PC-9 (cell line): ENCODE results near the gene HS3ST3A1. TPM values are rescaled to one million over a fixed set of nuclear protein-coding genes. Genes with fewer than 3 reads are reported as not detected.

Experiments
- BruUV-seq: library from RNA; stranded (reverse); fragments of 400-500 nt; replicated peaks from 2 replicates; lab custom pipeline; 2021; lab: Mats Ljungman, UMichigan
- CTCF ChIA-PET: fragments of 300-600 bp; sonication (Branson Sonifier 250); formaldehyde crosslinking; loops from one replicate; lab custom pipeline; 2022; ENCODE audit warnings: antibody characterized with exemption; lab: Charles Lee
- POLR2A ChIA-PET: fragments of 300-600 bp; sonication (Branson Sonifier 250); formaldehyde crosslinking; loops from one replicate; lab custom pipeline; 2022; ENCODE audit warnings: antibody characterized with exemption; ENCODE audit not compliant: unreplicated experiment; lab: Charles Lee
- DNase-seq, 2 experiments: peaks; one replicate each; pipeline versions ENCODE4 v3.0.0 to v3.0.0-alpha.2; 2015 to 2022; ENCODE audit warnings: mixed read lengths in 1 of 2
- H2AFZ ChIP-seq: fragments of 200-600 bp; sonication (generic); 2 replicates; pipeline ENCODE4 v1.8.1; 2017; ENCODE audit warnings: antibody characterized with exemption
- H3F3A ChIP-seq: fragments of 200-600 bp; sonication (generic); 2 replicates; pipeline ENCODE4 v1.8.1; 2017; ENCODE audit warnings: antibody characterized with exemption, mild to moderate bottlenecking, low read depth; ENCODE audit not compliant: insufficient read depth
- H3K27ac ChIP-seq: fragments of 200-600 bp; sonication (generic); 2 replicates; pipeline ENCODE4 v1.6.1; 2016; ENCODE audit warnings: mixed run types
- H3K27me3 ChIP-seq: fragments of 200-600 bp; sonication (generic); 2 replicates; pipeline ENCODE4 v1.6.1; 2016; ENCODE audit warnings: low read depth, mixed run types; ENCODE audit not compliant: insufficient read depth
- H3K36me3 ChIP-seq: fragments of 200-600 bp; sonication (generic); 2 replicates; pipeline ENCODE4 v1.6.1; 2016; ENCODE audit warnings: low read depth, mixed run types
- H3K4me1 ChIP-seq: fragments of 200-600 bp; sonication (generic); replicated peaks from 2 replicates; pipeline ENCODE4 v1.6.1; 2016; ENCODE audit warnings: mixed run types; ENCODE audit not compliant: insufficient read depth
- H3K4me2 ChIP-seq: fragments of 200-600 bp; sonication (generic); 2 replicates; pipeline ENCODE4 v1.6.1; 2017; ENCODE audit warnings: mixed run types
- H3K4me3 ChIP-seq: fragments of 200-600 bp; sonication (generic); 2 replicates; pipeline ENCODE4 v1.6.1; 2016; ENCODE audit warnings: mixed run types
- H3K79me2 ChIP-seq: fragments of 200-600 bp; sonication (generic); 2 replicates; pipeline ENCODE4 v1.6.1; 2017; ENCODE audit warnings: low read depth, mixed run types
- H3K9me2 ChIP-seq: fragments of 200-600 bp; sonication (generic); 2 replicates; pipeline ENCODE4 v1.8.1; 2017; ENCODE audit warnings: mild to moderate bottlenecking; ENCODE audit not compliant: insufficient read depth
- H3K9me3 ChIP-seq: fragments of 200-600 bp; sonication (generic); 2 replicates; pipeline ENCODE4 v1.8.1; 2016; ENCODE audit warnings: low read depth; ENCODE audit not compliant: insufficient read depth
- H4K20me1 ChIP-seq: fragments of 200-600 bp; sonication (generic); 2 replicates; pipeline ENCODE4 v1.8.1; 2017; ENCODE audit not compliant: insufficient read depth
- EZH2 ChIP-seq: fragments of 200-600 bp; sonication (generic); IDR thresholded peaks from 2 replicates; pipeline ENCODE4 v1.8.0; 2017; ENCODE audit warnings: antibody characterized with exemption, low read depth
- intact Hi-C: fragments of 100-400 bp; cut with micrococcal nuclease; formaldehyde crosslinking; loops from one replicate; pipeline ENCODE4 v1.10.0; 2022; ENCODE audit not compliant: unreplicated experiment
- microRNA-seq: library from miRNA; unstranded; fragments of <30 nt; microRNA quantifications from one replicate; pipeline ENCODE4 v1.2.0, GENCODE V29; 2021; ENCODE audit warnings: borderline number of aligned reads, borderline replicate concordance
- total RNA-seq: library from RNA; stranded (reverse); gene quantifications from 2 replicates; pipeline ENCODE4 v1.2.3, GENCODE V29; 2021
- TF ChIP-seq, protein P1 (sequence below): fragments of 200-600 bp; sonication (generic); conservative IDR thresholded peaks from 2 replicates; pipeline ENCODE4 v1.6.1; 2017; ENCODE audit warnings: mixed run types, antibody characterized with exemption, mild to moderate bottlenecking, moderate library complexity

HS3ST3A1 gene
- total RNA-seq, 1 experiment from 2014 or later: not detected

DNA sequence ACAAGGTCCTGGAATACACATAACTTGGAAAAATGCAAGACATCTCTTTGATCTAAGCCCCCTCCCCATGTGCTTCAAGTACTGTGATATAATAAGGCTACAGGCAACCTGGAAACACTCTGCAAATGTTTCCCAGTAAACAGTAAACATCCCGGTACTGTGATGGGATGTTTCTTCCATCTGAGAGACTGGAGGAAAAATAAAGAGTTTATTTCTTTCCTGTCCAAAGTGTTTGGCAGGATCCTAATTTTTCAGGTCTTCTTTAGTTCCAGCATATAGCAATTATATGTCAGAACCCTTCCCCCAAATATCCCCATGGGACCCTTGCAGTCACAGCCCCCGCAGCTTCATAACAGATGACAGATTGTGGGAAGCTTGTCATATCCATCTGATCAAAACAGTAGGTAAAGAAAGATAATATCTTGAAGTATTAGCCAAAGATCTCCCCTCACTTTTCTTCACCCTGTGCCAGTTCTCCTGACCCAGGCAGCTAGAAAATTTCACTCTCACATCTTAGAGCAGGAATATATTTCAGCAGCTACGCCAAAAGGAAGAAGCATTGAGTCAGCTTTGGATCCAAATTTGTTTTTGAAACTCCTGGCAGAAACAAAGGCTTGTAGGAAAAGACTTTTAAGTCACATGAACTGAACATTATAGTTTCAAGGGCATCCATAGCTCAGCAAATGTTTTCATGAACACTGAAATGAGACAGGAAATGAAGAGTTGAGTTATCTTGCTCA, 141.3 kb downstream of the HS3ST3A1 start:
- intact Hi-C loops: no loop called here
- Histone ChIP-seq H4K20me1 (no peaks in the 10 kb centered on the region), H3K27me3 (no peaks in the 10 kb centered on the region), H3K36me3 (no peaks in the 10 kb centered on the region), H3K4me2 (no peak overlapping the region), H3K9me2 (no peaks in the 10 kb centered on the region), H3K27ac (no peak overlapping the region), H3K79me2 (no peaks in the 10 kb centered on the region), H3K4me1 (no peaks in the 10 kb centered on the region), H2AFZ (no peak overlapping the region), H3K9me3 (no peaks in the 10 kb centered on the region), H3K4me3 (no peak overlapping the region), H3F3A (no peaks in the 10 kb centered on the region)
- POLR2A ChIA-PET: no interaction called here
- CTCF ChIA-PET: no interaction called here
- no peak for DNase-seq
- BruUV-seq: no TSS peak
- TF ChIP-seq, protein P1, sequence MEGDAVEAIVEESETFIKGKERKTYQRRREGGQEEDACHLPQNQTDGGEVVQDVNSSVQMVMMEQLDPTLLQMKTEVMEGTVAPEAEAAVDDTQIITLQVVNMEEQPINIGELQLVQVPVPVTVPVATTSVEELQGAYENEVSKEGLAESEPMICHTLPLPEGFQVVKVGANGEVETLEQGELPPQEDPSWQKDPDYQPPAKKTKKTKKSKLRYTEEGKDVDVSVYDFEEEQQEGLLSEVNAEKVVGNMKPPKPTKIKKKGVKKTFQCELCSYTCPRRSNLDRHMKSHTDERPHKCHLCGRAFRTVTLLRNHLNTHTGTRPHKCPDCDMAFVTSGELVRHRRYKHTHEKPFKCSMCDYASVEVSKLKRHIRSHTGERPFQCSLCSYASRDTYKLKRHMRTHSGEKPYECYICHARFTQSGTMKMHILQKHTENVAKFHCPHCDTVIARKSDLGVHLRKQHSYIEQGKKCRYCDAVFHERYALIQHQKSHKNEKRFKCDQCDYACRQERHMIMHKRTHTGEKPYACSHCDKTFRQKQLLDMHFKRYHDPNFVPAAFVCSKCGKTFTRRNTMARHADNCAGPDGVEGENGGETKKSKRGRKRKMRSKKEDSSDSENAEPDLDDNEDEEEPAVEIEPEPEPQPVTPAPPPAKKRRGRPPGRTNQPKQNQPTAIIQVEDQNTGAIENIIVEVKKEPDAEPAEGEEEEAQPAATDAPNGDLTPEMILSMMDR: no peak
- TF ChIP-seq EZH2: no peak

DNA sequence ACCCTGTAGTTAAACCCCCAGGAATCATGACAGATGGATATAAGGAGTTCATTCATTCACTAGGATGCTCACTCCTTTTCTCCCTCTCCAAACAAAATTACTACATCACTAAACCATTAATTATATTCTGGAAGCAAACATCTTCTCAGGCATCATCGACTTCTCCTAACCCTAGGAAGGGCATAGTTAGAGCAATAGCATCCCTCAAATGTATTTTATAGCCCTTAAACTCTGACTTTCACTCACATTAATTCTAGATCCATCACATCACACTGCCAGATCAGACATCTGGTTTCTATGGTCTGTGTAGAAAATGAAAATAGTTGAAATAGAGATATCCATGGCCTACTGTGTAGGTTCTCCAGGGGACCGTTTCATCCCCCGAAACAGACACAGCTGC, 143.9 kb downstream of the HS3ST3A1 start:
- Histone ChIP-seq H4K20me1 (no peaks in the 10 kb centered on the region), H3K4me3 (no peak overlapping the region), H3K27ac (no peak overlapping the region), H3F3A (no peaks in the 10 kb centered on the region), H3K9me3 (no peaks in the 10 kb centered on the region), H3K9me2 (no peaks in the 10 kb centered on the region), H2AFZ (no peak overlapping the region), H3K4me1 (no peaks in the 10 kb centered on the region), H3K27me3 (no peaks in the 10 kb centered on the region), H3K36me3 (no peaks in the 10 kb centered on the region), H3K79me2 (no peaks in the 10 kb centered on the region), H3K4me2 (no peak overlapping the region)
- no peak for TF ChIP-seq EZH2
- TF ChIP-seq, protein P1: no peak
- POLR2A ChIA-PET: no interaction called here
- no TSS peak for BruUV-seq
- CTCF ChIA-PET: no interaction called here
- intact Hi-C loops: no loop called here
- DNase-seq: no peak

Small RNAs within 50 kb of the gene (microRNA-seq; reads per million reads assigned to microRNA genes)
- gene MIR548H3: not detected
